Lung (tissue), 12 donors: ENCODE measurements around the gene DNM1L. TPM values are rescaled to one million over a fixed set of nuclear protein-coding genes. Genes with fewer than 3 reads are reported as not detected.

Experiments used
- ATAC-seq: fragments of 200-7000 bp; cut with Tn5 transposase; one replicate; pipeline ENCODE4 v1.9.1; 2020; ENCODE audit warnings: moderate number of reproducible peaks; ENCODE audit not compliant: insufficient read depth, low FRiP score
- DNase-seq, 3 donors: peaks; one replicate each; pipeline ENCODE4 v3.0.0-alpha.2; 2013 to 2017
- H3K27ac ChIP-seq, 2 donors: one replicate each; pipeline ENCODE4 v1.5.1; 2013; ENCODE audit warnings: mild to moderate bottlenecking in 2 of 2, moderate library complexity in 2 of 2, control low read depth in 1 of 2, inconsistent platforms in 1 of 2, low read depth in 1 of 2, low read length in 1 of 2
- H3K27me3 ChIP-seq, 3 donors: one replicate each; pipeline ENCODE4 v1.5.1; 2013; ENCODE audit warnings: low read length in 2 of 3; ENCODE audit not compliant: control insufficient read depth in 3 of 3, insufficient read depth in 3 of 3
- H3K36me3 ChIP-seq, 4 donors: one replicate each; pipeline ENCODE4 v1.5.1; 2013; ENCODE audit warnings: low read length in 4 of 4, mild to moderate bottlenecking in 1 of 4, moderate library complexity in 1 of 4; ENCODE audit not compliant: control insufficient read depth in 4 of 4, insufficient read depth in 4 of 4
- H3K4me1 ChIP-seq, 5 donors: one replicate each; pipeline ENCODE4 v1.5.1; 2013; ENCODE audit warnings: low read length in 5 of 5, mild to moderate bottlenecking in 2 of 5, moderate library complexity in 1 of 5; ENCODE audit not compliant: control insufficient read depth in 5 of 5, insufficient read depth in 5 of 5
- H3K4me3 ChIP-seq: one replicate; pipeline ENCODE4 v1.5.1; 2013; ENCODE audit warnings: mild to moderate bottlenecking, control low read depth, moderate library complexity
- H3K9ac ChIP-seq, 2 donors: one replicate each; pipeline ENCODE4 v1.5.1; 2013; ENCODE audit warnings: low read length in 2 of 2, control low read depth in 1 of 2; ENCODE audit not compliant: insufficient read depth in 1 of 2
- H3K9me3 ChIP-seq, 4 donors: one replicate each; pipeline ENCODE4 v1.5.1; 2013; ENCODE audit warnings: low read length in 3 of 4, mild to moderate bottlenecking in 1 of 4, moderate library complexity in 1 of 4; ENCODE audit not compliant: control insufficient read depth in 4 of 4, insufficient read depth in 3 of 4
- CTCF ChIP-seq: IDR thresholded peaks from 2 replicates; pipeline ENCODE4 v1.5.1; 2012; ENCODE audit warnings: mild to moderate bottlenecking; ENCODE audit errors: control extremely low read depth, extremely low read depth
- WGBS, 2 donors: extraction: QIAGEN DNeasy Blood & Tissue Kit; methylation state at CpG; one replicate each; pipeline ENCODE4 v1.1.7; 2013; 5-methylcytosine and 5-hydroxymethylcytosine counted together
- polyA plus RNA-seq, 2 donors: library from polyadenylated mRNA; stranded (reverse); fragments of 200-250 nt; gene quantifications; one replicate each; pipeline ENCODE4 v1.2.1, GENCODE V29; 2013
- total RNA-seq, 2 donors: library from RNA; depleted of rRNA in 1 of 2; stranded (reverse); fragments of >200 nt in 1 of 2; gene quantifications; one replicate each; pipeline ENCODE4 v1.2.1, GENCODE V29; 2014 to 2021
- donor health status: control.
- donor health status: control.
- donor health status: Bipolar disorder and iron deficiency.
- donor health status: healthy.
- donor health status: DM: yes; HTN: yes; CAD: no.

The DNM1L gene
- total and polyA plus RNA-seq, 4 donors, result 27.4 to 88.1 (median 41.0) TPM

GRCh38 chr12:32726286-32726685 lies 47.2 kb downstream of the DNM1L start:
- H3K36me3 ChIP-seq, result peaks cover 8 to 32% (median 21%) of the 10 kb centered on the region in 4 donors
- 98 to 100% methylated on average over 2 of the region's 2 CpGs for WGBS, 2 donors

GRCh38 chr12:32727237-32727636 lies 48.1 kb downstream of the DNM1L start:
- H3K9ac ChIP-seq, result no peak overlapping the region
- no peaks in the 10 kb centered on the region for H3K27me3 ChIP-seq
- H3K4me1 ChIP-seq, result no peaks in the 10 kb centered on the region
- H3K4me3 ChIP-seq, result no peak overlapping the region
- TF ChIP-seq CTCF, result no peak
- no peak overlapping the region for H3K27ac ChIP-seq
- 70 to 83% methylated on average over 3 of the region's 3 CpGs for WGBS, 2 donors
- no peak for DNase-seq
- no peaks in the 10 kb centered on the region for H3K9me3 ChIP-seq
- no peak for ATAC-seq
- peaks cover 5 to 27% (median 18%) of the 10 kb centered on the region in 4 donors for H3K36me3 ChIP-seq

More at GRCh38 chr12:32726286-32726685, 47.2 kb downstream of the DNM1L start:
- H3K27me3 ChIP-seq, result no peaks in the 10 kb centered on the region
- H3K4me3 ChIP-seq, result no peak overlapping the region
- H3K4me1 ChIP-seq, result no peaks in the 10 kb centered on the region
- no peaks in the 10 kb centered on the region for H3K9me3 ChIP-seq
- no peak for ATAC-seq
- H3K27ac ChIP-seq, result no peak overlapping the region
- DNase-seq, result no peak
- H3K9ac ChIP-seq, result no peak overlapping the region
- no peak for TF ChIP-seq CTCF

GRCh38 chr12:32734952-32735351 lies 55.9 kb downstream of the DNM1L start:
- TF ChIP-seq CTCF, result no peak
- DNase-seq (peak in 1 of 3 donors; percentile 15), ATAC-seq (no peak)
- Histone ChIP-seq H3K4me3 (no peak overlapping the region), H3K27ac (no peak overlapping the region), H3K9me3 (no peaks in the 10 kb centered on the region), H3K4me1 (no peaks in the 10 kb centered on the region), H3K9ac (no peak overlapping the region), H3K36me3 (peaks cover 4 to 27% (median 18%) of the 10 kb centered on the region in 4 donors), H3K27me3 (no peaks in the 10 kb centered on the region)
- WGBS, 2 donors, result 88 to 94% methylated on average over 1 of the region's 1 CpG

GRCh38 chr12:32736445-32736844 lies 57.3 kb downstream of the DNM1L start:
- ATAC-seq (no peak), DNase-seq (no peak)
- Histone ChIP-seq H3K36me3 (peaks cover 2 to 23% (median 15%) of the 10 kb centered on the region in 4 donors), H3K9me3 (no peaks in the 10 kb centered on the region), H3K27ac (no peak overlapping the region), H3K27me3 (no peaks in the 10 kb centered on the region), H3K4me1 (no peaks in the 10 kb centered on the region), H3K9ac (no peak overlapping the region), H3K4me3 (no peak overlapping the region)
- WGBS, 2 donors, result 84 to 89% methylated on average over 3 of the region's 3 CpGs
- no peak for TF ChIP-seq CTCF
